OCI-LY1 (cell line): Measurements from ENCODE around the gene KSR1.

ENCODE experiments used
- H2AFZ ChIP-seq: fragments of 200-600 bp; sonication (generic), shearing (Covaris generic); 2 replicates; pipeline ENCODE4 v1.6.0; 2014; ENCODE audit warnings: antibody characterized with exemption, mild to moderate bottlenecking, low read length
- H3F3A ChIP-seq: fragments of 200-600 bp; sonication (generic), shearing (Covaris generic); 2 replicates; pipeline ENCODE4 v1.6.0; 2014; ENCODE audit warnings: mild to moderate bottlenecking, antibody characterized with exemption, low read length, moderate library complexity; ENCODE audit not compliant: insufficient read depth
- H3K27ac ChIP-seq: fragments of 200-600 bp; sonication (generic); 2 replicates; pipeline ENCODE4 v1.5.1; 2014; ENCODE audit warnings: low read length, mixed run types, mild to moderate bottlenecking, low read depth; ENCODE audit not compliant: poor library complexity, severe bottlenecking
- H3K27me3 ChIP-seq: fragments of 200-600 bp; sonication (generic); 2 replicates; pipeline ENCODE4 v1.6.0; 2014; ENCODE audit warnings: antibody characterized with exemption, mild to moderate bottlenecking, low read length, moderate library complexity; ENCODE audit not compliant: insufficient read depth
- H3K36me3 ChIP-seq: fragments of 200-600 bp; sonication (generic); 2 replicates; pipeline ENCODE4 v1.6.1; 2014; ENCODE audit warnings: mild to moderate bottlenecking, antibody characterized with exemption, low read length, moderate library complexity, mixed read lengths; ENCODE audit not compliant: insufficient read depth
- H3K4me1 ChIP-seq: fragments of 200-600 bp; sonication (generic); 2 replicates; pipeline ENCODE4 v1.5.1; 2014; ENCODE audit warnings: mild to moderate bottlenecking, low read length, moderate library complexity; ENCODE audit not compliant: insufficient read depth, severe bottlenecking
- H3K4me2 ChIP-seq: fragments of 200-600 bp; sonication (generic), shearing (Covaris generic); 2 replicates; pipeline ENCODE4 v1.6.1; 2014; ENCODE audit warnings: low read length
- H3K4me3 ChIP-seq: fragments of 200-600 bp; sonication (generic); 2 replicates; pipeline ENCODE4 v1.5.1; 2014; ENCODE audit warnings: low read length, low read depth, mild to moderate bottlenecking, mixed read lengths; ENCODE audit not compliant: poor library complexity, severe bottlenecking
- H3K79me2 ChIP-seq: fragments of 200-600 bp; shearing (Covaris generic); 2 replicates; pipeline ENCODE4 v1.6.1; 2016; ENCODE audit warnings: mixed run types, low read length, mixed read lengths; ENCODE audit not compliant: insufficient read depth
- H3K9ac ChIP-seq: fragments of 200-600 bp; sonication (generic), shearing (Covaris generic); 2 replicates; pipeline ENCODE4 v1.6.1; 2014; ENCODE audit warnings: mild to moderate bottlenecking, low read length, mixed read lengths
- H3K9me2 ChIP-seq: fragments of 200-600 bp; sonication (generic), shearing (Covaris generic); 2 replicates; pipeline ENCODE4 v1.6.1; 2014; ENCODE audit warnings: low read depth, mild to moderate bottlenecking, low read length, mixed read lengths
- H3K9me3 ChIP-seq: fragments of 200-600 bp; shearing (Covaris generic); 2 replicates; pipeline ENCODE4 v1.6.1; 2014; ENCODE audit warnings: low read length, mixed read lengths
- H4K20me1 ChIP-seq: fragments of 200-600 bp; sonication (generic), shearing (Covaris generic); 2 replicates; pipeline ENCODE4 v1.6.0; 2016; ENCODE audit warnings: mild to moderate bottlenecking, low read length; ENCODE audit not compliant: insufficient read depth
- CTCF ChIP-seq: fragments of 200-600 bp; sonication (generic), shearing (Covaris generic); IDR thresholded peaks from 2 replicates; pipeline ENCODE4 v1.5.1; 2017; ENCODE audit warnings: mild to moderate bottlenecking, antibody characterized with exemption, low read length, moderate library complexity, mixed read lengths
- EZH2 ChIP-seq: fragments of 200-600 bp; sonication (generic), shearing (Covaris generic); IDR thresholded peaks from 2 replicates; pipeline ENCODE4 v1.8.0; 2017; ENCODE audit warnings: borderline replicate concordance, mixed run types, mild to moderate bottlenecking, antibody characterized with exemption, low read length, moderate library complexity, mixed read lengths

KSR1 gene

DNA sequence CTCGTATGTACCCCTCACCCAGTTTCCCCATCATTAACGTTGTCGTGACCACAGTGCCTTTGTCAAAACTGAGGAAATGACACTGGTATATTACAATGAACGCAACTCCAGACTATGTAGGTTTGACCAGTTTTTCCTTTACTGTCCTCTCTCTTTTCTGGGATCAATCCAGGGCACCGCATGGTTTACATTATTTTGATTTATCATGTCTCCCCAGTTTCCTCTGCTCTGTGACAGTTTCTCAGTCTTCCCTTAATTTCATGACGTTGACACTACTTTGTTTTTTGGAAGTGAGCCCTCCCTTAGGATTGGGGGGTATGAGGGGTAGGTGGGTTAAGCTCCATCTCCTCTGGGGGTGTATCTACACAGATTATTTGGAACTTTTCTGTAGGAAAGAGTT, 98.7 kb downstream of the KSR1 start:
- Histone ChIP-seq H3K4me3 (no peak overlapping the region), H2AFZ (no peak overlapping the region), H3F3A (no peaks in the 10 kb centered on the region), H3K4me1 (no peaks in the 10 kb centered on the region), H3K9me3 (no peaks in the 10 kb centered on the region), H3K9ac (no peak overlapping the region), H3K9me2 (no peaks in the 10 kb centered on the region), H3K27ac (no peak overlapping the region), H3K79me2 (no peaks in the 10 kb centered on the region), H3K4me2 (no peak overlapping the region), H3K36me3 (no peaks in the 10 kb centered on the region), H3K27me3 (no peaks in the 10 kb centered on the region; the same call in 1 of the 2 replicates), H4K20me1 (no peaks in the 10 kb centered on the region)
- TF ChIP-seq CTCF, result no peak
- TF ChIP-seq EZH2, result no peak

GRCh38 chr17:27555339-27555738, 99.1 kb downstream of the KSR1 start:
- no peaks in the 10 kb centered on the region; the same call in 1 of the 2 replicates for H3K27me3 ChIP-seq
- TF ChIP-seq EZH2, result no peak
- no peak for TF ChIP-seq CTCF
- no peaks in the 10 kb centered on the region for H3K9me3 ChIP-seq
- no peaks in the 10 kb centered on the region for H3K4me1 ChIP-seq
- H3K27ac ChIP-seq, result no peak overlapping the region
- no peaks in the 10 kb centered on the region for H3K36me3 ChIP-seq
- H4K20me1 ChIP-seq, result no peaks in the 10 kb centered on the region
- H3K4me2 ChIP-seq, result no peak overlapping the region
- no peak overlapping the region for H3K9ac ChIP-seq
- H2AFZ ChIP-seq, result no peak overlapping the region
- no peaks in the 10 kb centered on the region for H3F3A ChIP-seq
- no peaks in the 10 kb centered on the region for H3K9me2 ChIP-seq
- no peaks in the 10 kb centered on the region for H3K79me2 ChIP-seq
- H3K4me3 ChIP-seq, result no peak overlapping the region

DNA sequence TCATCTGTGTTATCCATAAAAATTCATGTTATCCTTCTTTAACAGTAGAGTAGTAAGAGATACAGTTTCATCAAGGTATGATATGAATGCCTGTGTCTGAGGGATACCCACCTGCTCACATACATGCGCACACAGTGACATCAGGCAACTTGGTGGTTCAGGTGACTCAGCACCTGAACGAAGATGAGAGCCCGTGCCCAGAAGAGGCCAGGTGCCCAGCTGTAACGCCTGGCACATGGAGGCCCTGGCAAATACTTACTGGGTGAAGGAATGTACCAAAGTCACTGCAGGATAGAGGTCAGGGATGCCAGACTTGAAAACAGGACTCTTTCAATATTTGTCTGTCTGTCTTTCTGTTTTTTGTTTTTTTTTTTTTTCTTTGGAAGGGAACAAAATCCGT, 102.1 kb downstream of the KSR1 start:
- no peaks in the 10 kb centered on the region for H3K4me1 ChIP-seq
- TF ChIP-seq EZH2 (no peak), CTCF (no peak)
- H3K36me3 ChIP-seq, result no peaks in the 10 kb centered on the region
- no peak overlapping the region for H3K27ac ChIP-seq
- no peaks in the 10 kb centered on the region for H3F3A ChIP-seq
- no peak overlapping the region for H3K4me2 ChIP-seq
- H3K9ac ChIP-seq, result no peak overlapping the region
- no peak overlapping the region for H2AFZ ChIP-seq
- H3K9me2 ChIP-seq, result no peaks in the 10 kb centered on the region
- H3K4me3 ChIP-seq, result no peak overlapping the region
- no peaks in the 10 kb centered on the region for H4K20me1 ChIP-seq
- H3K79me2 ChIP-seq, result no peaks in the 10 kb centered on the region
- no peaks in the 10 kb centered on the region; the same call in 1 of the 2 replicates for H3K27me3 ChIP-seq
- H3K9me3 ChIP-seq, result no peaks in the 10 kb centered on the region
